Activated naive CD4-positive, alpha-beta T cell treated with anti-CD3 and anti-CD28 coated beads, Interleukin-2, amount 50 U/mL, for 72 hours (primary cell): Measurements from ENCODE around the gene UBE2Q1. TPM values are rescaled to one million over a fixed set of nuclear protein-coding genes. Genes with fewer than 3 reads are reported as not detected.

Experiments
- ATAC-seq, 2 donors: fragments of 150-1000 bp; cut with Tn5 transposase; 2 replicates each; pipeline ENCODE4 v1.10.0; 2021; ENCODE audit warnings: mild to moderate bottlenecking in 2 of 2, moderate library complexity in 2 of 2
- DNase-seq, 2 donors: peaks; one replicate each; pipeline ENCODE4 v3.0.0; 2021 to 2022; ENCODE audit warnings: low spot score in 2 of 2
- H3K27ac Mint-ChIP-seq, 2 donors: one replicate each; pipeline ENCODE4 v1.8.0; 2022; ENCODE audit warnings: mild to moderate bottlenecking in 2 of 2, mixed read lengths in 2 of 2
- H3K36me3 Mint-ChIP-seq, 2 donors: one replicate each; pipeline ENCODE4 v1.8.0; 2022; ENCODE audit warnings: mixed read lengths in 2 of 2
- H3K9me3 Mint-ChIP-seq, 2 donors: one replicate each; pipeline ENCODE4 v1.8.0; 2022; ENCODE audit warnings: mixed read lengths in 2 of 2
- total RNA-seq, 2 donors: library from RNA; stranded (reverse); gene quantifications; one replicate each; pipeline ENCODE4 v1.2.3, GENCODE V29; 2022

UBE2Q1 gene
- total RNA-seq, 2 donors from 2014 or later: 99.5 to 113 TPM

DNA sequence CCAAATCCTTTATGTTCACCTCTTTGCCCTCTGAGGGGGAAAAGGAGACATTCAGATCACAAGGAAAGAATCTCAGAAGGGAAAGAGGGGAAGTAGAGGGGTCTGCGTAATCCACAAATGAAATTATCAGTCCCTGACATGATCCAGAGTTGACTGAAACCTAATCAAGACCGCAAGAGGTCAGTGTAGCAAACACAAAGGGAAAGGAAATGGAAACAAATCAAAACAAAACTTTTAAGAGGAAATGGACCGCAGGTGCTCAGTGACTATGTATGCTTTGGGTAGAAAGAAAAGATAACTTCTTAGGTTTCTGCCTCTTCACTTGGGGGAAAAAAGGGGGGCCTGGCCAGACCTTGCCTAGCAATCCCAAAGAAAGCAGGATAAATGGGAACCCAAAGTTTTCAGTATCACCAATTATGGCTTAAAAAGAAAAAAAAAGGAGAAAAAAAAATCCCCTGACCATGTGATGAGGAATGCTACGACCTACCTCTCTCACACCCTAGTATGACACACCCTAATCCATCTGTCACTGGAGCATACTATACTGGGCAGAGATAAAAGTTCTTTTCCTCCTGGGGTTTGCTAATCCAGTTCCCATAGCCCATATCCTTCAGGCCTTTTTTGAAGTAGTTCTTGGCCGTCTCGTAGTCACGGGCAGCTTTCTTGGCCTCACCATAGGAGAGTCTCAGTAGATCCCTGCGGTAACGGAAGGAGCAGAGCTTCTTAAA, 26.0 kb upstream of the UBE2Q1 start:
- no peak for DNase-seq
- H3K9me3 Mint-ChIP-seq: no peaks in the 10 kb centered on the region
- H3K36me3 Mint-ChIP-seq: peaks cover 35 to 46% of the 10 kb centered on the region in 2 donors
- ATAC-seq: no peak
- peak overlapping the region; percentile 15 to 82 for H3K27ac Mint-ChIP-seq

DNA sequence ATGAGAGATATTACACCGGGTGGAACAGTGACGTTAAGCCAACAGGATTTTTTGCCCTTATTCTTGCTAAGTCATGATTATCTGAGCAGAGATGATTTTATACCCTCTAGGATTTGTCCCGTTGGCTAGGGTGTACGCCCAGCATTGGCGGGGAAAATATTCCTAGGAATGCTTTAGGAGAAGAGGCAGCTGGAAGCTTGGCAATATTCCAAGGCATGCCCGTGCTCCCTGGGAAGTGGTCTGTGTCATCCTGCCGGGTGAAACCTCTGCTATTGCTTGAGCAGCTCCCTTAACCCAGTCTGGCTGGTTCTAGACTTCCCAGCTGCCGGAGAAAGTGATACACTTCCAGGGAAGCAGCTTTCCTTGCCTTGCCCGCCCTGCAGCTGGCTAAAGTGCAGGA, 25.3 kb upstream of the UBE2Q1 start:
- no peak for ATAC-seq
- Mint-ChIP-seq H3K27ac (peak overlapping the region in 1 of 2 donors; percentile 15), H3K9me3 (no peaks in the 10 kb centered on the region), H3K36me3 (peaks cover 30 to 43% of the 10 kb centered on the region in 2 donors)
- no peak for DNase-seq

DNA sequence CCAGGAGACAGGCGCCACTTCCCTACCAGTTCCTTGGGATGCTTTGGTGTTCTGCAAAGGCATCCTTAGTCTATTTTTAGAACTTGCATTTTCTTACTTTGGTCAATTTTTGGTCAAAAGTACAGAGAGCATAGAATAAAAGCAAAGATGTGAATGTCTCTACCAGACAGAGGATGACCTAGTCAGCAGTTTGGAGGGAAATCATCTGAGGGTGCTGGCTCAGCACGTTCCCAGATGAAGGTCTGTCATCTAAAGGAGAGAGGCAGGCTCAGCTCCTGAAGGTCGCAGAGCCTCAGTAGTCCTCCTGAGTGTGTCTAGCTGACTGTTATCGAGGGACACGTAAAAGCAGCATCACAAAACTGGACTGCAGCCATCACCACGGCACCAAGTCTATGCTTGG, 24.4 kb upstream of the UBE2Q1 start:
- ATAC-seq (no peak), DNase-seq (no peak)
- peaks cover 25 to 40% of the 10 kb centered on the region in 2 donors for H3K36me3 Mint-ChIP-seq
- peak overlapping the region in 1 of 2 donors; percentile 44 for H3K27ac Mint-ChIP-seq
- H3K9me3 Mint-ChIP-seq: no peaks in the 10 kb centered on the region

DNA sequence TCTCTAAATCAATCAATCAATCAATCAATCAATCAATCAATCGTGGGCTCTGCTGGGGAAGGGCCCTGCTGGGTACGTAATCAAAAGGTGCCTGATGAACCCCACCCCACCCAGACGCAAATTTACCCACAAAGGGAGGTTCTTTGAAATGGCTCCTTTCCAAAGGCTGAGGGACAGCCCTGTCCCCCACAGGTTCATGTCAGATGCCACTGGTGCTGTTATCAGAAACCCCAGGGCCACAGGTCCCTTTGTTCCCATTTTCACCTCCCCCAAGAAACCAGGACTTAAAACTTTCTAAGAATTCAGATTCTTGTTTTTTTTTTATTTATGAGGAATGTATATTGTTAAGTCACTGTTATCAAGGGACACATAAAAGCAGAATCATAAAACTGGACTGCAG, 23.3 kb upstream of the UBE2Q1 start:
- no peak for DNase-seq
- Mint-ChIP-seq H3K36me3 (peaks cover 16 to 32% of the 10 kb centered on the region in 2 donors), H3K9me3 (no peaks in the 10 kb centered on the region), H3K27ac (peak overlapping the region; percentile 22 to 56)
- ATAC-seq: no peak

DNA sequence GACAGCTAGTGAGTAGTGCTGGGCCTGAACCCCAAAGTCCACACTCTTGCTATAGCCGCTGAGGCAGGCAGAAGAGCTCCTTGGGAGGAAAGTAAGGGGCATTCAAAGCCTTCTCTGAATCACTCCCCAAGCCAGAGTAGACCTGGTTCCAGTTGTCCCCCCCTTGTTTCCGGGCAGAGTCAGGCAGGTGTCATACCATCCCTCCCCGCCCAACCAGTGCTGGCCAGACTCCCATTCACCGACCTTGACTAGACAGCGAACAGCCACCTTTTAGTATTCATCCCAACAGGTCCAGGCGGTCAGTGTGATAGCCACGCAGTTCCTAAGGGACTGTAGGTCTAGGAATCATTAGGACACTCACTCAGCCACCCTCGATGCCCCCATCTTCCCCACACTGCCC, 20.9 kb upstream of the UBE2Q1 start:
- peaks cover 0 to 16% of the 10 kb centered on the region in 2 donors for H3K36me3 Mint-ChIP-seq
- no peaks in the 10 kb centered on the region for H3K9me3 Mint-ChIP-seq
- H3K27ac Mint-ChIP-seq: no peak overlapping the region
- ATAC-seq (no peak), DNase-seq (no peak)

DNA sequence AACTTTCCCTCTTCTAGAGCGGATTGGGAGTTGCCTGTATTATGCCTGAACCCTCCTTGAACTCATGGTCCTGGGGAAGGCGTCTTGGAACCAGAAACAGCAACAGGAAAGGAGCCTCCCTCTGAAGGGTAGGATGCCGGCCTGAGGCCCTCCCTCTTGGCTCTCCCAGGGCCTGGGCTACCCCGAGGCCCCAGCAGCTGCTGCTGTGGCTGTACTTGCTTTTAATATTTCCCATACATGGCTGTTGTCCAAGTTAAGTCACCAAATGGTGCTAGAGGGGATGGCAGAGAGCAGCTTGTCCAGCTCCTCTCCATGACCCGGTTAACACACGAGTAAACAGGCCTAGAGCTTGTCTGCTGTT, 19.6 kb upstream of the UBE2Q1 start:
- ATAC-seq: no peak

DNA sequence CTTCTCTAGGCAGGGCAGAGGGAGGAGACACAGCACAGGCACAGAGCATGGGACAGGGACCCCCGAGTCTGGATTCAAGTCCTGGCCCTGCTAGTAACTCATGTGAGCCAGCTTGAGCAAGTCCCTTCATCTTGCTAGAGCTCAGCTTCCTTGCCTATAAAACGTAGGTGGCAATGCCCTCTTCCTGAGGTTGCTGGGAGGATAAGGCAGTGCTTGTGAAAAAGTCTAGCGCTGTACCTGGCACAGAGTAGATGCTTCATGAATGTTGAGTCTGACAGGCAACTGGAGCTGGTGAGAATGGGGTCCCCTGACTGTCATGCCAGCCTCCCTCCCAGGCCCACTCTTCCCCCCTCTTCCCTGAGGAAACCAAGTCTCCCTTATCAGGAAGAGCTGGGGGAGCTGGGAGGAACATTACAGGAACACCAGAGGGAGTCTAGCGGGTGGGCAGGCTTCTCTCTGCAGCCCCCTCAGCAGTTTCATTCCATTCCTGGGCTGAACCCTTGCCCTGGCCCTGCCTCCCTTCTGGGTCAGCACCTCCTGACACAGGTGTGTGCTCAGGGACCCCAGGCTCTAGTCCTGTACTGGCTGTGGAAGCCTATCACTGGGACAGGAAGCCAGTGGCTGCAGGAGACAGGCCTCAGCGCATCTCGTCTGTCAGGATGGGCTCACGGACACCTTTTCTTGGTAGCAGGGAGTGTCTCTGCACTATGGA, 19.0 kb upstream of the UBE2Q1 start:
- H3K27ac Mint-ChIP-seq: peak overlapping the region in 1 of 2 donors; percentile 42

More for the DNA sequence above, 19.6 kb upstream of the UBE2Q1 start:
- Mint-ChIP-seq H3K27ac (no peak overlapping the region), H3K36me3 (peaks cover 0 to 16% of the 10 kb centered on the region in 2 donors), H3K9me3 (no peaks in the 10 kb centered on the region)
- no peak for DNase-seq

DNA sequence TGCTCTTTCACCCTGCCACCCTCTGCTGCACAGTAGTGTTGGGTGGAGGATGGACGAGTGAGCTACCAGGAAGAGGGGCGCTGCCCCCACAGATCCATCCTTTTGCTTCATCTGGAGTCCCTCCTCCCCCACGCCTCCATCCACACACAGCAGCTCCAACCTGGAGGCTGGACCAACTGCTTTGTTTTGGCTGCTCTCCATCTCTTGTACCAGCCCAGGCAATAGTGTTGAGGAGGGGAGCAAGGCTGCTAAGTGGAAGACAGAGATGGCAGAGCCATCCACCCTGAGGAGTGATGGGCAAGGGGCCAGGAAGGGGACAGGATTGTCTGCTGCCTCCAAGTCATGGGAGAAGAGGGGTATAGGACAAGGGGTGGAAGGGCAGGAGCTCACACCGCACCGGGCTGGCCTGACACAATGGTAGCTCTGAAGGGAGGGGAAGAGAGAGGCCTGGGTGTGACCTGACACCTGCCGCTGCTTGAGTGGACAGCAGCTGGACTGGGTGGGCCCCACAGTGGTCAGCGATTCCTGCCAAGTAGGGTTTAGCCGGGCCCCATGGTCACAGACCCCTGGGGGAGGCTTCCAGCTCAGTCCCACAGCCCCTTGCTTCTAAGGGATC, 17.6 kb upstream of the UBE2Q1 start:
- Mint-ChIP-seq H3K36me3 (peaks cover 0 to 16% of the 10 kb centered on the region in 2 donors), H3K27ac (peak overlapping the region in 1 of 2 donors; percentile 69), H3K9me3 (no peaks in the 10 kb centered on the region)
- DNase-seq (no peak), ATAC-seq (peak in 1 of 2 donors; percentile 14)

More for the DNA sequence above, 19.0 kb upstream of the UBE2Q1 start:
- no peak for DNase-seq
- no peak for ATAC-seq
- Mint-ChIP-seq H3K36me3 (peaks cover 0 to 16% of the 10 kb centered on the region in 2 donors), H3K9me3 (no peaks in the 10 kb centered on the region)

DNA sequence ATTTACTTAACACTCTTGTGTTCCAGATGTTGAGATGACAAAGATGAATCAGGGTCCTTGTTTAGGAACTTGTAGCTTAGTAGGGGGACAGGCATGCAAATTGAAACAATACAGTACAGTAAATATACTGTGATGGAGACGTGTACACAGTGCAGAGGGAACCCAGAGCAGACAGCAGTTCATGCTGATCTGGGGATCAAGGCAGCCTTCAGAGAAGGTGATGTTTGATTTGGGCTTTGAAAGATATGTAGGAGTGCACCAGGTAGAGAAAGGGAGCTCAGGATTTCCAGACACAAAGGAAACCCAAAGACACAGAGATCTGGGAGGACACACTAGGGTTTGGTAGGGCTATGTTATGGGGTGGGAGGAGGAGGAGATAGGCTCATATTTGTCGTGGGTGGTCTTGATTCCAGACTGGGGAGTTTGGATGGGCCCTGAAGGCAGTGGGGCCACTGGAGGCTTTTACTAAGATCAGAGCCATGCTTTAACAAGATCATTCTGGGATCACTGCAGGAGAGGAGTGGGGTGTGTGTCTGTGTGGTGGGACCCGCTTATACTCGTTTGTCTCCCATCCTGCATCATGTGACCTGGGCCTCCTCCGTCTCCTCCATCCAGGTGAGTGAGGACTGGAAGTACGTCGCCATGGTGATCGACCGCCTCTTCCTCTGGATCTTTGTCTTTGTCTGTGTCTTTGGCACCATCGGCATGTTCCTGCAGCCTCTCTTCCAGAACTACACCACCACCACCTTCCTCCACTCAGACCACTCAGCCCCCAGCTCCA, 16.9 kb upstream of the UBE2Q1 start:
- peak overlapping the region in 1 of 2 donors; percentile 69 for H3K27ac Mint-ChIP-seq

DNA sequence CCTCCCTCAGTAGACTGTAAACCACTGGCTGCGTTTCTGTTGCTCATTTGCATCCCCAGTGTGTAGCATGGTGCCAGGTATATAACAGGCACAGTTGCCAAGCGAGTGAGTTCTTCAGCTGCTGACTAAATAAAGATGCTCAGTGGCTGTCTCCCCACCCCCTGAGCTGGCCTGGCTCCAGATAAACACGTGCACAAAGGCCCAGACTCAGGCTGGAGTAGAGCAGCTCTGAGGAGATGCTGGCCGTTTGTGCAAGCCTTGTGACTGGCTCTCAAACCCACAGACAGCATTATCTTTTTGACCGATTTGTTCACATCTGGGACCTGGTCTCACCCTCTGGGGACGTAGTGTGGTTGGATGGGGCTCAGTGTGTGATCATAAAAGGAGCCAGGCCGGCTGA, 16.3 kb upstream of the UBE2Q1 start:
- Mint-ChIP-seq H3K36me3 (peaks cover 0 to 11% of the 10 kb centered on the region in 2 donors), H3K9me3 (no peaks in the 10 kb centered on the region), H3K27ac (peak overlapping the region in 1 of 2 donors; percentile 63)
- ATAC-seq (no peak), DNase-seq (no peak)

More for the DNA sequence above, 16.9 kb upstream of the UBE2Q1 start:
- Mint-ChIP-seq H3K9me3 (no peaks in the 10 kb centered on the region), H3K36me3 (peaks cover 0 to 16% of the 10 kb centered on the region in 2 donors)
- DNase-seq (no peak), ATAC-seq (no peak)

DNA sequence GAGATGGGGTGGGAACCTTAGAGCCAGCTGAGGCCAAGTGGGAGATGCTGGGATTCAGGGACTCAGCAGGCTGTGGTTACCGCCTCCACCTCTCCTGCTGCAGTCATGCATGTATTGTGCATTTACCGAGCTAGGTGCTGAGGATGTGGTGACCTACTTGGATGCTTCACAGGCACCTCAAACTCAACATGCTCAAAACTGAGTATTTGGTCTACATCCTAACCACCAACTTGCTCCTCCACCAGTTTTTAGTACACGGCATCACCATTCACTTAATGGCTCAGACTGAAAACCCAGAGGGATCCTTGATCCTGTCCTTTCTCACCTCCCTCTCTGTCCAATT, 14.7 kb upstream of the UBE2Q1 start:
- Mint-ChIP-seq H3K36me3 (no peaks in the 10 kb centered on the region), H3K9me3 (no peaks in the 10 kb centered on the region), H3K27ac (peak overlapping the region in 1 of 2 donors; percentile 50)
- no peak for DNase-seq
- no peak for ATAC-seq

DNA sequence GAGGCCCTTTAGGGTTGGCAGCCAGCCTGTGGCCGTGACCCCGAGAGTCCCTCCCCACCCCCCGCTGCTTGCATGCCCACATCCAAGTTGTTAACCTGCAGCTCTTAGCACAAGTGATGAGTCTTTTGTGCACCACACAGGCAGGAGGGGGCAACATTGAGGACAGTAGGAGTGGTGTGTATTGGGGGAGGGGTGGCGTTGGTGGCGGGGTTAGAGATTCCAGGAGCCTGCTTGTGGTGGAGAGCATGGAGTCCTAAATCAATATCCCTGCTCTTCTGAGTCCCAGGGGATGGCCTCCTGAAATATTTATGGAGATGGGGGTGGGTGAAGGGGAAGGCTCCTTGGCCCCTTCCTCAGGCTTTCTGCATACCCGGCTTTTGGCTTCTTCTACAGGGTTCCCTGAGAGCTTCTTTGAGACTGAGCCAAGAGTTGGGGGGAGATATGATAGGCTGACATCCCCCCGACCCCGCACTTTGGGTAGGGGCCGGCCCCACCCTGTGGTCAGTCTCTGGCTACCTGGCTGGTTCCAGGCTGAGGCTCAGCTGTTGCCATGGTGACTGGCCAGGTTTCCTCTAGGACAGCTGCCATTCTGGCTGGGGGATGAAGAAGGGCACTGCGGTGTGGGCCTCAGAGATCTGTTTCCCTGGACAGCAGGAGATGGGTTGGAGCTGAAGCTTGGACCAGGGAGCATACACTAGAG, 14.2 kb upstream of the UBE2Q1 start:
- Mint-ChIP-seq H3K27ac (peak overlapping the region in 1 of 2 donors; percentile 47), H3K36me3 (no peaks in the 10 kb centered on the region), H3K9me3 (no peaks in the 10 kb centered on the region)
- no peak for DNase-seq
- no peak for ATAC-seq

DNA sequence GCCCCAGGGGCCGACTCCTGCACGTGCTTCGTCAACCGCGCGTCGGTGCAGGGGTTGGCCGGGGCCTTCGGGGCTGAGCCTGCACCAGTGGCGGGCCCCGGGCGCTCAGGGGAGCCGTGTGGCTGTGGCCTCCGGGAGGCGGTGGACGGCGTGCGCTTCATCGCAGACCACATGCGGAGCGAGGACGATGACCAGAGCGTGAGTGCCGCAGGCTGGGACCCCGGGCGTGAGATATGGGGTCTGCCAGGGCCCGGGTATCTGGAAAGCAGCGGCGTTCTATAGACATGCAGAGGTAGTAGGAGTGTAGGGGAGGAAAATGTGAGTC, 13.5 kb upstream of the UBE2Q1 start:
- ATAC-seq (no peak), DNase-seq (no peak)
- peak overlapping the region in 1 of 2 donors; percentile 52 for H3K27ac Mint-ChIP-seq
- H3K9me3 Mint-ChIP-seq: no peaks in the 10 kb centered on the region
- no peaks in the 10 kb centered on the region for H3K36me3 Mint-ChIP-seq

DNA sequence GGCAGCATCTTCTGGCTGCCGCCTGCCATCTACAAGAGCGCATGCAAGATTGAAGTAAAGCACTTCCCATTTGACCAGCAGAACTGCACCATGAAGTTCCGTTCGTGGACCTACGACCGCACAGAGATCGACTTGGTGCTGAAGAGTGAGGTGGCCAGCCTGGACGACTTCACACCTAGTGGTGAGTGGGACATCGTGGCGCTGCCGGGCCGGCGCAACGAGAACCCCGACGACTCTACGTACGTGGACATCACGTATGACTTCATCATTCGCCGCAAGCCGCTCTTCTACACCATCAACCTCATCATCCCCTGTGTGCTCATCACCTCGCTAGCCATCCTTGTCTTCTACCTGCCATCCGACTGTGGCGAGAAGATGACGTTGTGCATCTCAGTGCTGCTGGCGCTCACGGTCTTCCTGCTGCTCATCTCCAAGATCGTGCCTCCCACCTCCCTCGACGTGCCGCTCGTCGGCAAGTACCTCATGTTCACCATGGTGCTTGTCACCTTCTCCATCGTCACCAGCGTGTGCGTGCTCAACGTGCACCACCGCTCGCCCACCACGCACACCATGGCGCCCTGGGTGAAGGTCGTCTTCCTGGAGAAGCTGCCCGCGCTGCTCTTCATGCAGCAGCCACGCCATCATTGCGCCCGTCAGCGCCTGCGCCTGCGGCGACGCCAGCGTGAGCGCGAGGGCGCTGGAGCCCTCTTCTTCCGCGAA, 12.9 kb upstream of the UBE2Q1 start:
- H3K36me3 Mint-ChIP-seq: no peaks in the 10 kb centered on the region
- no peak for ATAC-seq
- no peaks in the 10 kb centered on the region for H3K9me3 Mint-ChIP-seq
- peak overlapping the region in 1 of 2 donors; percentile 65 for H3K27ac Mint-ChIP-seq
- DNase-seq: no peak

DNA sequence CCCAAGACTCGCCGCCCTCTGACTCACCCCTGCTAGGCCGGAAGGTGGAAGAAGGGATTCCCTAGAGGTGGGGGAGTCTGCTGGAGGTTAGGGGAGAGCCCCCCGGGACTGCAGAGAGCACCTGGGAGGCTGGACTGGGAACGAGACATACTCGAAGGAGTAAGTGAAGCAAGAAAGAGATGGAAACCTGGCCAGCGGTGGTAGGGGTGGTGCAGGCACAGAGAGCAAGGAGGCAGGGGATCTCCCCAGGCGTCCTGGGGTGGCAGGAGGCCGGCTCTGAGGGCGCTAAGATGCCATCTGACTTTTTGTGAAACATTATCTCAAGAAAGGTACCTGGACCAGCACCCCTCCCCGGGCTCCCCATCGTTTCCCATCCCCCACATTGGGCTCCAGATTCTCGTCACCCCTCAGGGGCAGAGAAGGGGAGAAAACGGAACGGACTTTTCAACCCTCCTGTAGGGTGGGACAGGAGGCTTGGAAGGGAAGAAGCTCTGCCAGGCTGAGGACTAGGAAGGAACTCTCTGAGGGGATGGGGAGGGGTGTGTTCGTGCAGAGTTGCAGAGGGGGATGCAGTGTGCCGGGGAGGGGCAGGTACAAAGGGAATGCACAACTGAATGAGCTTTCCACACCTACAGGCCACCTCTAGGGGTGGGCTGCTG, 9.8 kb upstream of the UBE2Q1 start:
- H3K27ac Mint-ChIP-seq: no peak overlapping the region
- no peak for DNase-seq
- ATAC-seq: peak; percentile 17 to 29
- no peaks in the 10 kb centered on the region for H3K9me3 Mint-ChIP-seq
- no peaks in the 10 kb centered on the region for H3K36me3 Mint-ChIP-seq
